Liver (tissue), 9 donors: Measurements from ENCODE around the gene FBN1. TPM values are rescaled to one million over a fixed set of nuclear protein-coding genes. Genes with fewer than 3 reads are reported as not detected.

Experiments used
- DNase-seq: peaks from one replicate; pipeline ENCODE4 v3.0.0-alpha.2; 2017; ENCODE audit warnings: low spot score
- H3K27ac ChIP-seq, 2 donors: one replicate each; pipeline ENCODE4 v1.7.0; 2013; ENCODE audit warnings: inconsistent platforms in 2 of 2, low read length in 2 of 2, control low read depth in 1 of 2, low read depth in 1 of 2, mild to moderate bottlenecking in 1 of 2
- H3K27me3 ChIP-seq, 4 donors: one replicate each; pipeline versions ENCODE4 v1.6.1 to v1.7.0; 2013; ENCODE audit warnings: low read length in 3 of 4, inconsistent platforms in 1 of 4, mild to moderate bottlenecking in 1 of 4, moderate library complexity in 1 of 4; ENCODE audit not compliant: control insufficient read depth in 4 of 4, insufficient read depth in 4 of 4
- H3K36me3 ChIP-seq, 4 donors: one replicate each; pipeline versions ENCODE4 v1.6.1 to v1.7.0; 2013; ENCODE audit warnings: low read length in 3 of 4, mild to moderate bottlenecking in 3 of 4, low read depth in 1 of 4, moderate library complexity in 1 of 4; ENCODE audit not compliant: control insufficient read depth in 4 of 4, insufficient read depth in 3 of 4
- H3K4me1 ChIP-seq, 4 donors: one replicate each; pipeline versions ENCODE4 v1.6.1 to v1.7.0; 2013; ENCODE audit warnings: low read length in 3 of 4, mild to moderate bottlenecking in 3 of 4, moderate library complexity in 1 of 4; ENCODE audit not compliant: control insufficient read depth in 4 of 4, insufficient read depth in 4 of 4
- H3K4me3 ChIP-seq, 3 donors: one replicate each; pipeline versions ENCODE4 v1.6.1 to v1.7.0; 2013; ENCODE audit warnings: low read length in 3 of 3, control low read depth in 1 of 3, low read depth in 1 of 3, mild to moderate bottlenecking in 1 of 3
- H3K9ac ChIP-seq, 2 donors: one replicate each; pipeline ENCODE4 v1.7.0; 2013; ENCODE audit warnings: low read length in 2 of 2, mild to moderate bottlenecking in 2 of 2, moderate library complexity in 2 of 2, control low read depth in 1 of 2, low read depth in 1 of 2
- H3K9me3 ChIP-seq, 4 donors: one replicate each; pipeline versions ENCODE4 v1.6.1 to v1.7.0; 2013; ENCODE audit warnings: low read length in 3 of 4; ENCODE audit not compliant: control insufficient read depth in 4 of 4
- EGR1 ChIP-seq, 2 donors: IDR thresholded peaks; 2 replicates each; pipeline ENCODE4 v1.6.1; 2016 to 2018; ENCODE audit warnings: antibody characterized with exemption in 2 of 2, low read depth in 2 of 2
- FOXA1 ChIP-seq: IDR thresholded peaks from 2 replicates; pipeline ENCODE4 v1.6.1; 2016; ENCODE audit warnings: antibody characterized with exemption
- FOXA2 ChIP-seq: IDR thresholded peaks from 2 replicates; pipeline ENCODE4 v1.6.1; 2016; ENCODE audit warnings: antibody characterized with exemption
- GABPA ChIP-seq, 2 donors: IDR thresholded peaks in 1 of 2; conservative IDR thresholded peaks in 1 of 2; 2 replicates each; pipeline ENCODE4 v1.6.1; 2016; ENCODE audit warnings: antibody characterized with exemption in 2 of 2, mild to moderate bottlenecking in 1 of 2, moderate library complexity in 1 of 2
- HNF4A ChIP-seq, 2 donors: conservative IDR thresholded peaks; 2 replicates each; pipeline ENCODE4 v1.6.1; 2016; ENCODE audit warnings: antibody characterized with exemption in 2 of 2, mild to moderate bottlenecking in 2 of 2
- HNF4G ChIP-seq: IDR thresholded peaks from 2 replicates; pipeline ENCODE4 v1.6.1; 2016; ENCODE audit warnings: antibody characterized with exemption
- JUND ChIP-seq, 2 donors: IDR thresholded peaks; 2 replicates each; pipeline ENCODE4 v1.6.1; 2016; ENCODE audit warnings: antibody characterized with exemption in 2 of 2
- NR2F2 ChIP-seq: IDR thresholded peaks from 2 replicates; pipeline ENCODE4 v1.6.1; 2016; ENCODE audit warnings: antibody characterized with exemption
- RAD21 ChIP-seq, 2 donors: IDR thresholded peaks; 2 replicates each; pipeline ENCODE4 v1.6.1; 2016; ENCODE audit warnings: antibody characterized with exemption in 2 of 2, mild to moderate bottlenecking in 2 of 2
- RXRA ChIP-seq, 2 donors: IDR thresholded peaks; 2 replicates each; pipeline ENCODE4 v1.6.1; 2017 to 2018; ENCODE audit warnings: antibody characterized with exemption in 2 of 2, mild to moderate bottlenecking in 1 of 2
- SP1 ChIP-seq: IDR thresholded peaks from 2 replicates; pipeline ENCODE4 v1.6.1; 2018; ENCODE audit warnings: antibody characterized with exemption, mild to moderate bottlenecking
- TAF1 ChIP-seq: conservative IDR thresholded peaks from 2 replicates; pipeline ENCODE4 v1.6.1; 2016; ENCODE audit warnings: antibody characterized with exemption, mild to moderate bottlenecking
- YY1 ChIP-seq: IDR thresholded peaks from 2 replicates; pipeline ENCODE4 v1.6.1; 2016; ENCODE audit warnings: antibody characterized with exemption, mild to moderate bottlenecking
- WGBS: extraction: QIAGEN DNeasy Blood & Tissue Kit; methylation state at CpG from one replicate; pipeline ENCODE4 v1.1.7; 2013; 5-methylcytosine and 5-hydroxymethylcytosine counted together
- polyA plus RNA-seq, 2 donors: library from polyadenylated mRNA; stranded (reverse) in 1 of 2; unstranded in 1 of 2; fragments of 200-250 nt in 1 of 2; fragments of >200 nt in 1 of 2; fragmentation: Nextera tagmentation in 1 of 2; extraction: Ambion mirVana in 1 of 2; gene quantifications; one replicate each; pipeline versions ENCODE4 v1.2.1 to v1.2.3, GENCODE V29; 2013 to 2015
- total RNA-seq, 2 donors: library from RNA; depleted of rRNA; stranded (reverse); fragments of >200 nt; gene quantifications; one replicate each; pipeline ENCODE4 v1.2.3, GENCODE V29; 2014
- TF ChIP-seq, protein P1 (sequence below): fragments of 150-350 bp; IDR thresholded peaks from 2 replicates; pipeline ENCODE4 v1.5.1; 2017; ENCODE audit warnings: improper control_type of control experiment, low read depth, low read length; ENCODE audit not compliant: missing input control
- TF ChIP-seq, protein P2 (sequence below): IDR thresholded peaks from 2 replicates; pipeline ENCODE4 v1.6.1; 2016; ENCODE audit warnings: antibody characterized with exemption, mild to moderate bottlenecking
- TF ChIP-seq, protein P3 (sequence below): IDR thresholded peaks from 2 replicates; pipeline ENCODE4 v1.6.1; 2016; ENCODE audit warnings: antibody characterized with exemption
- TF ChIP-seq, protein P4 (sequence below): IDR thresholded peaks from 2 replicates; pipeline ENCODE4 v1.6.1; 2016; ENCODE audit warnings: antibody characterized with exemption
- TF ChIP-seq, protein P5 (sequence below): IDR thresholded peaks from 2 replicates; pipeline ENCODE4 v1.6.1; 2016; ENCODE audit warnings: antibody characterized with exemption
- donor health status: healthy.
- donor health status: healthy.
- donor health status: healthy.
- donor health status: healthy.
- donor health status: healthy.

FBN1 gene
- total and polyA plus RNA-seq, 4 donors = 1.3 to 20.1 (median 12.4) TPM

DNA sequence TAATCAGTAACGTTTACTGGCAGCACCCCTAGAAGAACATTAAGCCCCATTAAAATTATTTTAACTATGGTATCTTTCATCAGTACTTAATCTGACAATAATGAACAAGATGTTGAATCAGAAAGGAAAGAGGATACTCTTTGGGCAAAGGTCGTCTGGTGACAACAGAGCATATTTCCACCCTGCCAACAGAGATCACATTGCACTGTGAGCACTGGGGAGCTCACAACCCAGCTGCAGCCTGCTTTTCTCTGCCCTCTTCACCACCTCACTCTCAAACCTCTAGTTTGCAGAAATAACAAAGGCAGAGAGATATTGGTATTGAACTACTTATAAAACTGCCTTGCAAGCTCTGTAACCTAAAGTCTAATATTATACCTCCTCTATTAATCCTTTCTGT, 130.0 kb downstream of the FBN1 start:
- WGBS = 71% methylated on average over 2 of the region's 2 CpGs
- no peak for DNase-seq
- Histone ChIP-seq H3K27me3 (no peaks in the 10 kb centered on the region), H3K36me3 (no peaks in the 10 kb centered on the region), H3K9ac (no peak overlapping the region), H3K4me1 (no peaks in the 10 kb centered on the region), H3K4me3 (no peak overlapping the region), H3K9me3 (no peaks in the 10 kb centered on the region), H3K27ac (no peak overlapping the region)
- TF ChIP-seq, protein P1, sequence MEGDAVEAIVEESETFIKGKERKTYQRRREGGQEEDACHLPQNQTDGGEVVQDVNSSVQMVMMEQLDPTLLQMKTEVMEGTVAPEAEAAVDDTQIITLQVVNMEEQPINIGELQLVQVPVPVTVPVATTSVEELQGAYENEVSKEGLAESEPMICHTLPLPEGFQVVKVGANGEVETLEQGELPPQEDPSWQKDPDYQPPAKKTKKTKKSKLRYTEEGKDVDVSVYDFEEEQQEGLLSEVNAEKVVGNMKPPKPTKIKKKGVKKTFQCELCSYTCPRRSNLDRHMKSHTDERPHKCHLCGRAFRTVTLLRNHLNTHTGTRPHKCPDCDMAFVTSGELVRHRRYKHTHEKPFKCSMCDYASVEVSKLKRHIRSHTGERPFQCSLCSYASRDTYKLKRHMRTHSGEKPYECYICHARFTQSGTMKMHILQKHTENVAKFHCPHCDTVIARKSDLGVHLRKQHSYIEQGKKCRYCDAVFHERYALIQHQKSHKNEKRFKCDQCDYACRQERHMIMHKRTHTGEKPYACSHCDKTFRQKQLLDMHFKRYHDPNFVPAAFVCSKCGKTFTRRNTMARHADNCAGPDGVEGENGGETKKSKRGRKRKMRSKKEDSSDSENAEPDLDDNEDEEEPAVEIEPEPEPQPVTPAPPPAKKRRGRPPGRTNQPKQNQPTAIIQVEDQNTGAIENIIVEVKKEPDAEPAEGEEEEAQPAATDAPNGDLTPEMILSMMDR = no peak
- no peak for TF ChIP-seq EGR1 (IDR thresholded peaks at IDR 0.05; ENCODE audit: low read depth in 2 of 2)
- TF ChIP-seq GABPA (IDR thresholded peaks at IDR 0.05 in 1 of 2, conservative IDR thresholded peaks at IDR 0.05 in 1 of 2) = no peak
- no peak for TF ChIP-seq JUND (IDR thresholded peaks at IDR 0.05)
- TF ChIP-seq HNF4A (conservative IDR thresholded peaks at IDR 0.05) = no peak
- no peak for TF ChIP-seq HNF4G
- TF ChIP-seq RXRA (IDR thresholded peaks at IDR 0.05) = no peak
- TF ChIP-seq FOXA2 = no peak
- TF ChIP-seq YY1 = no peak
- TF ChIP-seq FOXA1 = no peak
- TF ChIP-seq, protein P2, sequence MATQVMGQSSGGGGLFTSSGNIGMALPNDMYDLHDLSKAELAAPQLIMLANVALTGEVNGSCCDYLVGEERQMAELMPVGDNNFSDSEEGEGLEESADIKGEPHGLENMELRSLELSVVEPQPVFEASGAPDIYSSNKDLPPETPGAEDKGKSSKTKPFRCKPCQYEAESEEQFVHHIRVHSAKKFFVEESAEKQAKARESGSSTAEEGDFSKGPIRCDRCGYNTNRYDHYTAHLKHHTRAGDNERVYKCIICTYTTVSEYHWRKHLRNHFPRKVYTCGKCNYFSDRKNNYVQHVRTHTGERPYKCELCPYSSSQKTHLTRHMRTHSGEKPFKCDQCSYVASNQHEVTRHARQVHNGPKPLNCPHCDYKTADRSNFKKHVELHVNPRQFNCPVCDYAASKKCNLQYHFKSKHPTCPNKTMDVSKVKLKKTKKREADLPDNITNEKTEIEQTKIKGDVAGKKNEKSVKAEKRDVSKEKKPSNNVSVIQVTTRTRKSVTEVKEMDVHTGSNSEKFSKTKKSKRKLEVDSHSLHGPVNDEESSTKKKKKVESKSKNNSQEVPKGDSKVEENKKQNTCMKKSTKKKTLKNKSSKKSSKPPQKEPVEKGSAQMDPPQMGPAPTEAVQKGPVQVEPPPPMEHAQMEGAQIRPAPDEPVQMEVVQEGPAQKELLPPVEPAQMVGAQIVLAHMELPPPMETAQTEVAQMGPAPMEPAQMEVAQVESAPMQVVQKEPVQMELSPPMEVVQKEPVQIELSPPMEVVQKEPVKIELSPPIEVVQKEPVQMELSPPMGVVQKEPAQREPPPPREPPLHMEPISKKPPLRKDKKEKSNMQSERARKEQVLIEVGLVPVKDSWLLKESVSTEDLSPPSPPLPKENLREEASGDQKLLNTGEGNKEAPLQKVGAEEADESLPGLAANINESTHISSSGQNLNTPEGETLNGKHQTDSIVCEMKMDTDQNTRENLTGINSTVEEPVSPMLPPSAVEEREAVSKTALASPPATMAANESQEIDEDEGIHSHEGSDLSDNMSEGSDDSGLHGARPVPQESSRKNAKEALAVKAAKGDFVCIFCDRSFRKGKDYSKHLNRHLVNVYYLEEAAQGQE = no peak
- no peak for TF ChIP-seq SP1
- no peak for TF ChIP-seq NR2F2
- TF ChIP-seq, protein P3, sequence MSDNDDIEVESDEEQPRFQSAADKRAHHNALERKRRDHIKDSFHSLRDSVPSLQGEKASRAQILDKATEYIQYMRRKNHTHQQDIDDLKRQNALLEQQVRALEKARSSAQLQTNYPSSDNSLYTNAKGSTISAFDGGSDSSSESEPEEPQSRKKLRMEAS = no peak
- TF ChIP-seq TAF1 = no peak
- TF ChIP-seq, protein P4, sequence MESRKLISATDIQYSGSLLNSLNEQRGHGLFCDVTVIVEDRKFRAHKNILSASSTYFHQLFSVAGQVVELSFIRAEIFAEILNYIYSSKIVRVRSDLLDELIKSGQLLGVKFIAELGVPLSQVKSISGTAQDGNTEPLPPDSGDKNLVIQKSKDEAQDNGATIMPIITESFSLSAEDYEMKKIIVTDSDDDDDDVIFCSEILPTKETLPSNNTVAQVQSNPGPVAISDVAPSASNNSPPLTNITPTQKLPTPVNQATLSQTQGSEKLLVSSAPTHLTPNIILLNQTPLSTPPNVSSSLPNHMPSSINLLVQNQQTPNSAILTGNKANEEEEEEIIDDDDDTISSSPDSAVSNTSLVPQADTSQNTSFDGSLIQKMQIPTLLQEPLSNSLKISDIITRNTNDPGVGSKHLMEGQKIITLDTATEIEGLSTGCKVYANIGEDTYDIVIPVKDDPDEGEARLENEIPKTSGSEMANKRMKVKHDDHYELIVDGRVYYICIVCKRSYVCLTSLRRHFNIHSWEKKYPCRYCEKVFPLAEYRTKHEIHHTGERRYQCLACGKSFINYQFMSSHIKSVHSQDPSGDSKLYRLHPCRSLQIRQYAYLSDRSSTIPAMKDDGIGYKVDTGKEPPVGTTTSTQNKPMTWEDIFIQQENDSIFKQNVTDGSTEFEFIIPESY = no peak
- TF ChIP-seq, protein P5, sequence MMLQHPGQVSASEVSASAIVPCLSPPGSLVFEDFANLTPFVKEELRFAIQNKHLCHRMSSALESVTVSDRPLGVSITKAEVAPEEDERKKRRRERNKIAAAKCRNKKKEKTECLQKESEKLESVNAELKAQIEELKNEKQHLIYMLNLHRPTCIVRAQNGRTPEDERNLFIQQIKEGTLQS = no peak
- TF ChIP-seq RAD21 (IDR thresholded peaks at IDR 0.05) = no peak
